ENCODE results near the gene HSPA5.

DNA sequence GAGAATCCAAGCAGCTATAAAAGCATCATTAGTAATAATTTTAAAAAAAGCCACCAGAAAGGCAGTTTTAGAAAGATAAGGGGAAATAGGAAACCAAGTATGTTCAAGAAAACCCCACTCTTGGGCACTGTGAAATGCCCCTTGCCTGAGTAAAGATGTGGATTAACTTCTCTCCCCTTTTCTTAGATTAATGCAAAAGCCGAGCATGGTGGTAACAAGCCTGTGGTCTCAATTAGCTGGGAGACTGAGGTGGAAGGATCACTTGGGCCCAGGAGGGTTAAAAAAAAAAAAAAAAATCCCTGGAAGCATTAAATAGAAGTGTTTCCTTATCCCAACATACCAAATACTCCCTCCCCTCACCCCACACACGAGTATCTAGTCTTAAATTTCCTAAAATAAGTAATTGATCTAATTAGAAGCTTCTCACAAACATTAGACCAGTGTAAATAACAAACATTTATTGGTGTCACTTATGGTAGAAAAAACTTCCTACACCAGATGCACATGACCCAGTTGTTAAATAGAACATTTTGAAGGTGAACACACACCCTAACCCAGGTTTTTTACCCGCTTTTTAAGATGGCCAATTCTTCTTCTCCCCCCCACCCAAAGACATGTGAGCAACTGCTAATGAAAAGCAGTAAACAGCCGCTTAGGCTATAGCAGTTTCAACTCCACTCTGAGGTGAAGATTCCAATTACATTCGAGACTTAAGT is 5.2 kb downstream of the HSPA5 start:
- TF ChIP-seq, protein P1, sequence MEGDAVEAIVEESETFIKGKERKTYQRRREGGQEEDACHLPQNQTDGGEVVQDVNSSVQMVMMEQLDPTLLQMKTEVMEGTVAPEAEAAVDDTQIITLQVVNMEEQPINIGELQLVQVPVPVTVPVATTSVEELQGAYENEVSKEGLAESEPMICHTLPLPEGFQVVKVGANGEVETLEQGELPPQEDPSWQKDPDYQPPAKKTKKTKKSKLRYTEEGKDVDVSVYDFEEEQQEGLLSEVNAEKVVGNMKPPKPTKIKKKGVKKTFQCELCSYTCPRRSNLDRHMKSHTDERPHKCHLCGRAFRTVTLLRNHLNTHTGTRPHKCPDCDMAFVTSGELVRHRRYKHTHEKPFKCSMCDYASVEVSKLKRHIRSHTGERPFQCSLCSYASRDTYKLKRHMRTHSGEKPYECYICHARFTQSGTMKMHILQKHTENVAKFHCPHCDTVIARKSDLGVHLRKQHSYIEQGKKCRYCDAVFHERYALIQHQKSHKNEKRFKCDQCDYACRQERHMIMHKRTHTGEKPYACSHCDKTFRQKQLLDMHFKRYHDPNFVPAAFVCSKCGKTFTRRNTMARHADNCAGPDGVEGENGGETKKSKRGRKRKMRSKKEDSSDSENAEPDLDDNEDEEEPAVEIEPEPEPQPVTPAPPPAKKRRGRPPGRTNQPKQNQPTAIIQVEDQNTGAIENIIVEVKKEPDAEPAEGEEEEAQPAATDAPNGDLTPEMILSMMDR (tag by site-specific recombination; IDR thresholded peaks at IDR 0.05): no peak
- TF ChIP-seq ZNF747 (tag by site-specific recombination; IDR thresholded peaks at IDR 0.05): no peak
- TF ChIP-seq, protein P2, sequence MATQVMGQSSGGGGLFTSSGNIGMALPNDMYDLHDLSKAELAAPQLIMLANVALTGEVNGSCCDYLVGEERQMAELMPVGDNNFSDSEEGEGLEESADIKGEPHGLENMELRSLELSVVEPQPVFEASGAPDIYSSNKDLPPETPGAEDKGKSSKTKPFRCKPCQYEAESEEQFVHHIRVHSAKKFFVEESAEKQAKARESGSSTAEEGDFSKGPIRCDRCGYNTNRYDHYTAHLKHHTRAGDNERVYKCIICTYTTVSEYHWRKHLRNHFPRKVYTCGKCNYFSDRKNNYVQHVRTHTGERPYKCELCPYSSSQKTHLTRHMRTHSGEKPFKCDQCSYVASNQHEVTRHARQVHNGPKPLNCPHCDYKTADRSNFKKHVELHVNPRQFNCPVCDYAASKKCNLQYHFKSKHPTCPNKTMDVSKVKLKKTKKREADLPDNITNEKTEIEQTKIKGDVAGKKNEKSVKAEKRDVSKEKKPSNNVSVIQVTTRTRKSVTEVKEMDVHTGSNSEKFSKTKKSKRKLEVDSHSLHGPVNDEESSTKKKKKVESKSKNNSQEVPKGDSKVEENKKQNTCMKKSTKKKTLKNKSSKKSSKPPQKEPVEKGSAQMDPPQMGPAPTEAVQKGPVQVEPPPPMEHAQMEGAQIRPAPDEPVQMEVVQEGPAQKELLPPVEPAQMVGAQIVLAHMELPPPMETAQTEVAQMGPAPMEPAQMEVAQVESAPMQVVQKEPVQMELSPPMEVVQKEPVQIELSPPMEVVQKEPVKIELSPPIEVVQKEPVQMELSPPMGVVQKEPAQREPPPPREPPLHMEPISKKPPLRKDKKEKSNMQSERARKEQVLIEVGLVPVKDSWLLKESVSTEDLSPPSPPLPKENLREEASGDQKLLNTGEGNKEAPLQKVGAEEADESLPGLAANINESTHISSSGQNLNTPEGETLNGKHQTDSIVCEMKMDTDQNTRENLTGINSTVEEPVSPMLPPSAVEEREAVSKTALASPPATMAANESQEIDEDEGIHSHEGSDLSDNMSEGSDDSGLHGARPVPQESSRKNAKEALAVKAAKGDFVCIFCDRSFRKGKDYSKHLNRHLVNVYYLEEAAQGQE (tag by site-specific recombination; IDR thresholded peaks at IDR 0.05): no peak
- no peak for TF ChIP-seq ZNF670 (tag by site-specific recombination; IDR thresholded peaks at IDR 0.05; ENCODE audit: low read depth)
- no peak for TF ChIP-seq ZSCAN30 (tag by site-specific recombination; IDR thresholded peaks at IDR 0.05)
- no peak for TF ChIP-seq ZNF560 (tag by site-specific recombination; IDR thresholded peaks at IDR 0.05; ENCODE audit: borderline replicate concordance)
- TF ChIP-seq, protein P3, sequence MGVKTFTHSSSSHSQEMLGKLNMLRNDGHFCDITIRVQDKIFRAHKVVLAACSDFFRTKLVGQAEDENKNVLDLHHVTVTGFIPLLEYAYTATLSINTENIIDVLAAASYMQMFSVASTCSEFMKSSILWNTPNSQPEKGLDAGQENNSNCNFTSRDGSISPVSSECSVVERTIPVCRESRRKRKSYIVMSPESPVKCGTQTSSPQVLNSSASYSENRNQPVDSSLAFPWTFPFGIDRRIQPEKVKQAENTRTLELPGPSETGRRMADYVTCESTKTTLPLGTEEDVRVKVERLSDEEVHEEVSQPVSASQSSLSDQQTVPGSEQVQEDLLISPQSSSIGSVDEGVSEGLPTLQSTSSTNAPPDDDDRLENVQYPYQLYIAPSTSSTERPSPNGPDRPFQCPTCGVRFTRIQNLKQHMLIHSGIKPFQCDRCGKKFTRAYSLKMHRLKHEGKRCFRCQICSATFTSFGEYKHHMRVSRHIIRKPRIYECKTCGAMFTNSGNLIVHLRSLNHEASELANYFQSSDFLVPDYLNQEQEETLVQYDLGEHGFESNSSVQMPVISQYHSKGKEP (tag by site-specific recombination; IDR thresholded peaks at IDR 0.05): no peak
- no peak for TF ChIP-seq ZFHX2 (tag by site-specific recombination; conservative IDR thresholded peaks at IDR 0.05)
- TF ChIP-seq ZBTB7A (tag by site-specific recombination; IDR thresholded peaks at IDR 0.05; ENCODE audit: low read depth): no peak
- TF ChIP-seq GLIS1 (tag by site-specific recombination; IDR thresholded peaks at IDR 0.05): no peak
- TF ChIP-seq, protein P4, sequence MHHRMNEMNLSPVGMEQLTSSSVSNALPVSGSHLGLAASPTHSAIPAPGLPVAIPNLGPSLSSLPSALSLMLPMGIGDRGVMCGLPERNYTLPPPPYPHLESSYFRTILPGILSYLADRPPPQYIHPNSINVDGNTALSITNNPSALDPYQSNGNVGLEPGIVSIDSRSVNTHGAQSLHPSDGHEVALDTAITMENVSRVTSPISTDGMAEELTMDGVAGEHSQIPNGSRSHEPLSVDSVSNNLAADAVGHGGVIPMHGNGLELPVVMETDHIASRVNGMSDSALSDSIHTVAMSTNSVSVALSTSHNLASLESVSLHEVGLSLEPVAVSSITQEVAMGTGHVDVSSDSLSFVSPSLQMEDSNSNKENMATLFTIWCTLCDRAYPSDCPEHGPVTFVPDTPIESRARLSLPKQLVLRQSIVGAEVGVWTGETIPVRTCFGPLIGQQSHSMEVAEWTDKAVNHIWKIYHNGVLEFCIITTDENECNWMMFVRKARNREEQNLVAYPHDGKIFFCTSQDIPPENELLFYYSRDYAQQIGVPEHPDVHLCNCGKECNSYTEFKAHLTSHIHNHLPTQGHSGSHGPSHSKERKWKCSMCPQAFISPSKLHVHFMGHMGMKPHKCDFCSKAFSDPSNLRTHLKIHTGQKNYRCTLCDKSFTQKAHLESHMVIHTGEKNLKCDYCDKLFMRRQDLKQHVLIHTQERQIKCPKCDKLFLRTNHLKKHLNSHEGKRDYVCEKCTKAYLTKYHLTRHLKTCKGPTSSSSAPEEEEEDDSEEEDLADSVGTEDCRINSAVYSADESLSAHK (tag by site-specific recombination; IDR thresholded peaks at IDR 0.05): no peak
- no peak for TF ChIP-seq ZNF121 (tag by site-specific recombination; IDR thresholded peaks at IDR 0.05)
- TF ChIP-seq, protein P5, sequence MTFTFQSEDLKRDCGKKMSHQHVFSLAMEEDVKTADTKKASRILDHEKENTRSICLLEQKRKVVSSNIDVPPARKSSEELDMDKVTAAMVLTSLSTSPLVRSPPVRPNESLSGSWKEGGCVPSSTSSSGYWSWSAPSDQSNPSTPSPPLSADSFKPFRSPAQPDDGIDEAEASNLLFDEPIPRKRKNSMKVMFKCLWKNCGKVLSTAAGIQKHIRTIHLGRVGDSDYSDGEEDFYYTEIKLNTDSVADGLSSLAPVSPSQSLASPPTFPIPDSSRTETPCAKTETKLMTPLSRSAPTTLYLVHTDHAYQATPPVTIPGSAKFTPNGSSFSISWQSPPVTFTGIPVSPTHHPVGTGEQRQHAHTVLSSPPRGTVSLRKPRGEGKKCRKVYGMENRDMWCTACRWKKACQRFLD (tag by site-specific recombination; IDR thresholded peaks at IDR 0.05): no peak
- TF ChIP-seq ZNF138 (tag by site-specific recombination; IDR thresholded peaks at IDR 0.05; ENCODE audit: borderline replicate concordance): no peak

Measured in HEK293 (cell line).